GM12878 (cell line): Measurements from ENCODE around the gene MCC. TPM values are rescaled to one million over a fixed set of nuclear protein-coding genes. Genes with fewer than 3 reads are reported as not detected.

Experiments used
- ATAC-seq: fragments of 200-7000 bp; cut with Tn5 transposase; 3 replicates; pipeline ENCODE4 v1.9.1; 2020; ENCODE audit warnings: mild to moderate bottlenecking, moderate library complexity
- BruUV-seq: library from RNA; stranded (reverse); fragments of 400-500 nt; replicated peaks from 2 replicates; lab custom pipeline; 2021; lab: Mats Ljungman, UMichigan
- CTCF ChIA-PET: fragments of 300-600 bp; sonication (Branson Sonifier 250); formaldehyde crosslinking; extraction: SDS; loops from one replicate; lab custom pipeline; 2021; ENCODE audit warnings: inconsistent platforms; lab: Yijun Ruan, JAX
- POLR2A ChIA-PET: fragments of 350-600 bp; formaldehyde crosslinking; extraction: SDS; loops from one replicate; lab custom pipeline; 2021; ENCODE audit warnings: inconsistent platforms; lab: Charles Lee
- RAD21 ChIA-PET: fragments of 300-600 bp; sonication (Branson Sonifier 250); formaldehyde crosslinking; loops from one replicate; lab custom pipeline; 2023; ENCODE audit warnings: antibody characterized with exemption; ENCODE audit not compliant: unreplicated experiment; lab: Charles Lee
- SMC1A ChIA-PET: fragments of 300-600 bp; sonication (Branson Sonifier 250); formaldehyde crosslinking; loops from one replicate; lab custom pipeline; 2023; ENCODE audit not compliant: unreplicated experiment, uncharacterized antibody; lab: Charles Lee
- DNase-seq: peaks from one replicate; pipeline ENCODE4 v3.0.0-alpha.2; 2011; ENCODE audit warnings: low read depth, low spot score
- FAIRE-seq: peaks from 3 replicates; lab custom pipeline; 2011; peaks lifted over from hg19 to GRCh38; lab: Jason Lieb, UNC
- H2AFZ ChIP-seq: 2 replicates; pipeline ENCODE4 v1.6.0; 2011; ENCODE audit warnings: low read depth, low read length, control low read depth; ENCODE audit not compliant: control insufficient read depth
- H3K27ac ChIP-seq: 2 replicates; pipeline ENCODE4 v1.5.1; 2011; ENCODE audit warnings: control low read depth; ENCODE audit not compliant: control insufficient read depth, insufficient read depth
- H3K27me3 ChIP-seq, 2 experiments: replicated peaks in 1 of 2; 2 replicates each; pipeline versions ENCODE4 v1.6.0 to v1.6.1; 2011; ENCODE audit warnings: low read length in 1 of 2; ENCODE audit not compliant: control insufficient read depth in 2 of 2, insufficient read depth in 2 of 2
- H3K36me3 ChIP-seq, 2 experiments: 2 replicates each; pipeline ENCODE4 v1.5.1; 2011; ENCODE audit warnings: low read length in 1 of 2; ENCODE audit not compliant: control insufficient read depth in 2 of 2, insufficient read depth in 2 of 2
- H3K4me1 ChIP-seq: 2 replicates; pipeline ENCODE4 v1.6.1; 2011; ENCODE audit warnings: mild to moderate bottlenecking, low read length, moderate library complexity, mixed read lengths; ENCODE audit not compliant: control insufficient read depth, insufficient read depth
- H3K4me2 ChIP-seq: 2 replicates; pipeline ENCODE4 v1.6.0; 2011; ENCODE audit warnings: control low read depth; ENCODE audit not compliant: control insufficient read depth, insufficient read depth
- H3K4me3 ChIP-seq: fragments of 200-600 bp; sonication (generic); 2 replicates; pipeline ENCODE4 v1.5.1; 2016
- H3K79me2 ChIP-seq: 2 replicates; pipeline ENCODE4 v1.6.0; 2011; ENCODE audit warnings: low read length; ENCODE audit not compliant: control insufficient read depth, insufficient read depth
- H3K9ac ChIP-seq: 2 replicates; pipeline ENCODE4 v1.8.0; 2011; ENCODE audit warnings: low read length, control low read depth, mixed read lengths; ENCODE audit not compliant: control insufficient read depth, insufficient read depth
- H3K9me3 ChIP-seq: replicated peaks from 3 replicates; pipeline ENCODE4 v1.5.1; 2011; ENCODE audit warnings: mild to moderate bottlenecking, low read length; ENCODE audit not compliant: control insufficient read depth, insufficient read depth
- H4K20me1 ChIP-seq: 2 replicates; pipeline ENCODE4 v1.6.0; 2011; ENCODE audit not compliant: control insufficient read depth, insufficient read depth
- BMI1 ChIP-seq: fragments of 450-650 bp; IDR thresholded peaks from 2 replicates; pipeline ENCODE4 v1.6.1; 2016; ENCODE audit warnings: mild to moderate bottlenecking, moderate library complexity, borderline replicate concordance
- E2F4 ChIP-seq: IDR thresholded peaks from 2 replicates; pipeline ENCODE4 v1.6.1; 2012; ENCODE audit warnings: low read depth, low read length, improper control_type of control experiment
- IKZF1 ChIP-seq: fragments of 450-650 bp; conservative IDR thresholded peaks from 2 replicates; pipeline ENCODE4 v1.6.1; 2017; ENCODE audit warnings: antibody characterized with exemption, mild to moderate bottlenecking
- NR2C1 ChIP-seq: fragments of 450-650 bp; IDR thresholded peaks from 2 replicates; pipeline ENCODE4 v1.6.1; 2017; ENCODE audit warnings: antibody characterized with exemption, mild to moderate bottlenecking, moderate library complexity
- RUNX3 ChIP-seq: IDR thresholded peaks from 2 replicates; pipeline ENCODE4 v1.6.1; 2012; ENCODE audit warnings: low read length, inconsistent platforms
- SMAD5 ChIP-seq: IDR thresholded peaks from 2 replicates; pipeline ENCODE4 v1.6.1; 2016; ENCODE audit warnings: antibody characterized with exemption, low read depth
- SMC3 ChIP-seq: IDR thresholded peaks from 2 replicates; pipeline ENCODE4 v1.6.1; 2011; ENCODE audit warnings: low read length, improper control_type of control experiment, borderline replicate concordance
- USF2 ChIP-seq: IDR thresholded peaks from 2 replicates; pipeline ENCODE4 v1.6.1; 2011; ENCODE audit warnings: low read depth, low read length, improper control_type of control experiment, borderline replicate concordance
- ZBTB40 ChIP-seq: fragments of 450-650 bp; IDR thresholded peaks from 2 replicates; pipeline ENCODE4 v1.6.1; 2016; ENCODE audit warnings: mild to moderate bottlenecking, moderate library complexity, borderline replicate concordance
- ZNF384 ChIP-seq: IDR thresholded peaks from 2 replicates; pipeline ENCODE4 v1.6.1; 2012; ENCODE audit warnings: low read depth, mild to moderate bottlenecking, low read length, improper control_type of control experiment, borderline replicate concordance
- WGBS: methylation state at CpG from one replicate; pipeline ENCODE4 v1.1.6; 2016; ENCODE audit warnings: low lambda C conversion rate; ENCODE audit not compliant: insufficient replicate concordance, insufficient coverage; ENCODE audit errors: missing lambda C conversion rate; 5-methylcytosine and 5-hydroxymethylcytosine counted together
- in situ Hi-C: fragments of 300-500 bp; cut with MboI; formaldehyde crosslinking; loops from 9 replicates; pipeline ENCODE4 v1.14.3; 2018; ENCODE audit warnings: mixed read lengths
- intact Hi-C: fragments of 100-400 bp; cut with micrococcal nuclease; formaldehyde crosslinking; loops from one replicate; pipeline ENCODE4 v1.14.2; 2022; ENCODE audit not compliant: unreplicated experiment
- polyA plus RNA-seq, 11 experiments: library from polyadenylated mRNA; depleted of rRNA in 4 of 11; unstranded in 6 of 11; stranded (reverse) in 5 of 11; fragments of >200 nt; fragmentation: Nextera tagmentation in 4 of 11; fragmentation: Illumina TruSeq in 1 of 11; extraction: Ambion mirVana in 4 of 11; extraction: Trizol in 1 of 11; gene quantifications; 1 replicate in 1 of 11; 2 replicates in 10 of 11; pipeline versions ENCODE4 v1.2.1 to v1.2.3, GENCODE V29; 2011 to 2016; ENCODE audit warnings: inconsistent platforms in 2 of 11, missing spikeins in 2 of 11, low read depth in 1 of 11
- total RNA-seq, 4 experiments: library from RNA; depleted of rRNA in 3 of 4; stranded (reverse); fragments of >200 nt in 3 of 4; fragmentation: Illumina TruSeq in 1 of 4; extraction: Trizol in 1 of 4; gene quantifications; 2 replicates each; pipeline versions ENCODE4 v1.2.1 to v1.2.3, GENCODE V29; 2013 to 2021

MCC gene
- total and polyA plus RNA-seq, 10 of the 15 experiments (the other 5 are each of a cell fraction or from before 2014, with no cell fraction given), result 0.03 to 0.86 (median 0.16) TPM

- no peak overlapping the region for H3K4me3 ChIP-seq
- ChIA-PET POLR2A (no interaction called here), CTCF (interaction anchor here (1.0 to 1.3 kb wide), 3 partner anchors 13 to 507 kb away, joined by 3 to 4 read pairs (median 4); no protein-coding TSS in a partner anchor), RAD21 (no interaction called here), SMC1A (interaction anchor here (1.0 kb wide), 1 partner anchor 9 kb away, joined by 3 read pairs; no protein-coding TSS in a partner anchor)
- TF ChIP-seq SMAD5 (no peak), RUNX3 (no peak), E2F4 (no peak)
- ATAC-seq (no peak), DNase-seq (no peak), FAIRE-seq (no peak)
- peaks cover 0 to 1% of the 10 kb centered on the region in 2 experiments; a peak in 2 of 4 replicates for H3K27me3 ChIP-seq
- BruUV-seq, result no TSS peak
- no peaks in the 10 kb centered on the region for H4K20me1 ChIP-seq
- no peaks in the 10 kb centered on the region for H3K4me1 ChIP-seq
- intact Hi-C loops, result loop anchor here (1.0 to 10.0 kb wide), 2 partner anchors 37 to 458 kb away; no protein-coding TSS in a partner anchor
- H3K36me3 ChIP-seq, result no peaks in the 10 kb centered on the region
- 53% methylated on average over 1 of the region's 1 CpG for WGBS
- no peak overlapping the region for H3K9ac ChIP-seq
- in situ Hi-C loops, result no loop called here
- H3K9me3 ChIP-seq, result no peaks in the 10 kb centered on the region
- H3K27ac ChIP-seq, result no peak overlapping the region
- no peak overlapping the region for H3K4me2 ChIP-seq
- H3K79me2 ChIP-seq, result no peaks in the 10 kb centered on the region
- no peak overlapping the region for H2AFZ ChIP-seq
Measured at GRCh38 chr5:113503146-113503545, 14.9 kb upstream of the MCC start.

GRCh38 chr5:113502073-113502472 lies 13.8 kb upstream of the MCC start:
- no peaks in the 10 kb centered on the region for H3K4me1 ChIP-seq
- H3K9ac ChIP-seq, result no peak overlapping the region
- ChIA-PET POLR2A (no interaction called here), RAD21 (no interaction called here), SMC1A (no interaction called here), CTCF (interaction anchor here (1.3 kb wide), 1 partner anchor 506 kb away, joined by 4 read pairs; no protein-coding TSS in a partner anchor)
- DNase-seq (no peak), FAIRE-seq (no peak), ATAC-seq (no peak)
- no TSS peak for BruUV-seq
- H4K20me1 ChIP-seq, result no peaks in the 10 kb centered on the region
- 83% methylated on average over 3 of the region's 3 CpGs for WGBS
- intact Hi-C loops (loop anchor here (10.0 kb wide), 1 partner anchor 457 kb away; no protein-coding TSS in a partner anchor), in situ Hi-C loops (no loop called here)
- no peaks in the 10 kb centered on the region for H3K79me2 ChIP-seq
- H2AFZ ChIP-seq, result no peak overlapping the region
- H3K4me3 ChIP-seq, result no peak overlapping the region
- H3K4me2 ChIP-seq, result no peak overlapping the region
- peaks cover 0 to 1% of the 10 kb centered on the region in 2 experiments; a peak in 2 of 4 replicates for H3K27me3 ChIP-seq
- no peaks in the 10 kb centered on the region for H3K9me3 ChIP-seq
- no peaks in the 10 kb centered on the region for H3K36me3 ChIP-seq
- H3K27ac ChIP-seq, result no peak overlapping the region
- TF ChIP-seq NR2C1 (no peak), ZBTB40 (no peak), ZNF384 (no peak), IKZF1 (no peak), USF2 (no peak), SMC3 (no peak), BMI1 (no peak)
